ENCODE data around the gene MDH2. TPM values are rescaled to one million over a fixed set of nuclear protein-coding genes. Genes with fewer than 3 reads are reported as not detected.
"Not testable (repeated sequence)": the region's sequence is repeated elsewhere in the genome, so short reads cannot be mapped to it uniquely, and the experiment has no call there.

Gene MDH2
- total RNA-seq, 4 donors from 2014 or later, result 91.3 to 181 (median 105) TPM

GRCh38 chr7:76077435-76077834, 29.5 kb downstream of the MDH2 start:
- DNase-seq (ENCODE audit: extremely low spot score), result no peak
- Histone ChIP-seq H3K36me3 (no peaks in the 10 kb centered on the region), H3K27ac (replicated peaks in 1 of 4) (no peak overlapping the region), H3K9me3 (peaks cover 0 to 12% (median 0%) of the 10 kb centered on the region in 4 donors), H3K27me3 (no peaks in the 10 kb centered on the region), H3K4me3 (no peak overlapping the region), H3K4me1 (no peaks in the 10 kb centered on the region)
- WGBS, result 63% methylated on average over 3 of the region's 3 CpGs
- TF ChIP-seq EP300 (IDR thresholded peaks at IDR 0.05) (no peak), POLR2A (IDR thresholded peaks at IDR 0.05; ENCODE audit: low read depth) (no peak), POLR2AphosphoS5 (IDR thresholded peaks at IDR 0.05) (no peak)
- TF ChIP-seq, protein P1, sequence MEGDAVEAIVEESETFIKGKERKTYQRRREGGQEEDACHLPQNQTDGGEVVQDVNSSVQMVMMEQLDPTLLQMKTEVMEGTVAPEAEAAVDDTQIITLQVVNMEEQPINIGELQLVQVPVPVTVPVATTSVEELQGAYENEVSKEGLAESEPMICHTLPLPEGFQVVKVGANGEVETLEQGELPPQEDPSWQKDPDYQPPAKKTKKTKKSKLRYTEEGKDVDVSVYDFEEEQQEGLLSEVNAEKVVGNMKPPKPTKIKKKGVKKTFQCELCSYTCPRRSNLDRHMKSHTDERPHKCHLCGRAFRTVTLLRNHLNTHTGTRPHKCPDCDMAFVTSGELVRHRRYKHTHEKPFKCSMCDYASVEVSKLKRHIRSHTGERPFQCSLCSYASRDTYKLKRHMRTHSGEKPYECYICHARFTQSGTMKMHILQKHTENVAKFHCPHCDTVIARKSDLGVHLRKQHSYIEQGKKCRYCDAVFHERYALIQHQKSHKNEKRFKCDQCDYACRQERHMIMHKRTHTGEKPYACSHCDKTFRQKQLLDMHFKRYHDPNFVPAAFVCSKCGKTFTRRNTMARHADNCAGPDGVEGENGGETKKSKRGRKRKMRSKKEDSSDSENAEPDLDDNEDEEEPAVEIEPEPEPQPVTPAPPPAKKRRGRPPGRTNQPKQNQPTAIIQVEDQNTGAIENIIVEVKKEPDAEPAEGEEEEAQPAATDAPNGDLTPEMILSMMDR (IDR thresholded peaks at IDR 0.05), result no peak
- intact Hi-C loops (cut with DNase I), result no loop called here

DNA sequence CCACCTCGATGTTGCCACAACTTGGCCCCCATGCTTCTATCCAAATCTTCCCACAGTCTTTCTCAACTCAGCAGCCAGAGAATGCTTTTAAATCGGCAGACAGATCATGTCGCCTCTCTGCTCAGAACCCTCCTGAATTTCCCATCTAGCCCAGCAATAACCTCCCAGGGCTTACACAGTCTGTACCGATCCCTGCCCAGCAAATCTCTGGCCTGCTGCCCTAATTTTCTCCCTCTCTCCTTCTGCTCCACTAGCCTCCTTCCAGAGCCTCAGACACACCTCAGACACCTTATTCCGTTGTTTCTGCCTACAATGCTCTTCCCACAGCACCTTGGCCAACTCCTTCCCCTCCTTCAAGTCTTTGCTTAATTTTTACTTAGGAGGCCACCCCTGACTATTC, 32.3 kb downstream of the MDH2 start:
- no peaks in the 10 kb centered on the region for H3K36me3 ChIP-seq
- H3K4me3 ChIP-seq, result no peak overlapping the region
- no peaks in the 10 kb centered on the region for H3K27me3 ChIP-seq
- no peaks in the 10 kb centered on the region for H3K4me1 ChIP-seq
- 83% methylated on average over 5 of the region's 5 CpGs for WGBS
- intact Hi-C loops (cut with DNase I), result no loop called here
- H3K27ac ChIP-seq (replicated peaks in 1 of 4), result no peak overlapping the region
- no peak for DNase-seq (ENCODE audit: extremely low spot score)
- no peak for TF ChIP-seq POLR2AphosphoS5 (IDR thresholded peaks at IDR 0.05)
- TF ChIP-seq EP300 (IDR thresholded peaks at IDR 0.05), result no peak
- TF ChIP-seq, protein P1 (IDR thresholded peaks at IDR 0.05), result no peak
- no peak for TF ChIP-seq POLR2A (IDR thresholded peaks at IDR 0.05; ENCODE audit: low read depth)
- peaks cover 0 to 2% (median 0%) of the 10 kb centered on the region in 4 donors for H3K9me3 ChIP-seq

DNA sequence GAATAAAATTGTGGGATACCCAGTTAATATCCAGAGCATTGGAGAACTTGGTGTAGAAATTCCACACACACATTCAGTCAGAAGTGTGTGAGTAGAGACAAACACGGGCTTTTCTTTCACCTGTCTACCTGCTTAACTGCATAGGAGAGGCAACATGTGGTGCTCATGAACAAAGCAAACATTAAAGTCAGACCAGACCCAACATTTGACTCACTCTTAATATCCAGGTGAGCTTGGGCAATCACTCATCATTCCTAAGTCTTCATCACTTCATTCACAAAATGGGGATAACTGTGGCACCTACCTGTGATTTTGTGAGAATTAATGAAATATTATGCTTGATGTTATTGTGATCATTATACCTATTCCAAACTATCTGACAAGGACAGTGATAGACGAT, 36.2 kb downstream of the MDH2 start:
- intact Hi-C loops (cut with DNase I); H3K36me3 ChIP-seq; H3K27me3 ChIP-seq; H3K4me3 ChIP-seq; H3K4me1 ChIP-seq; H3K27ac ChIP-seq (replicated peaks in 1 of 4); DNase-seq (ENCODE audit: extremely low spot score); H3K9me3 ChIP-seq: not testable (repeated sequence)
- WGBS, result 83% methylated on average over 2 of the region's 2 CpGs

- WGBS, result 90% methylated on average over 4 of the region's 4 CpGs
- Histone ChIP-seq H3K36me3 (no peaks in the 10 kb centered on the region), H3K4me1 (no peaks in the 10 kb centered on the region), H3K9me3 (no peaks in the 10 kb centered on the region), H3K27ac (replicated peaks in 1 of 4) (no peak overlapping the region), H3K27me3 (no peaks in the 10 kb centered on the region), H3K4me3 (no peak overlapping the region)
- intact Hi-C loops (cut with DNase I), result no loop called here
- TF ChIP-seq POLR2A (IDR thresholded peaks at IDR 0.05; ENCODE audit: low read depth), result no peak
- DNase-seq (ENCODE audit: extremely low spot score), result no peak
Measured at GRCh38 chr7:76086070-76086469, 38.2 kb downstream of the MDH2 start.

- intact Hi-C loops (cut with DNase I); H3K4me3 ChIP-seq; H3K27me3 ChIP-seq; H3K27ac ChIP-seq (replicated peaks in 1 of 4); H3K9me3 ChIP-seq; DNase-seq (ENCODE audit: extremely low spot score); H3K4me1 ChIP-seq; H3K36me3 ChIP-seq: not testable (repeated sequence)
- 30% methylated on average over 5 of the region's 5 CpGs for WGBS
Measured at GRCh38 chr7:76087362-76087791, 39.5 kb downstream of the MDH2 start.

- H3K4me3 ChIP-seq, result no peak overlapping the region
- 87% methylated on average over 10 of the region's 10 CpGs for WGBS
- H3K27ac ChIP-seq (replicated peaks in 1 of 4), result no peak overlapping the region
- H3K9me3 ChIP-seq, result no peaks in the 10 kb centered on the region
- intact Hi-C loops (cut with DNase I), result no loop called here
- TF ChIP-seq EP300 (IDR thresholded peaks at IDR 0.05) (no peak), POLR2A (IDR thresholded peaks at IDR 0.05; ENCODE audit: low read depth) (no peak), POLR2AphosphoS5 (IDR thresholded peaks at IDR 0.05) (no peak)
- TF ChIP-seq, protein P1 (IDR thresholded peaks at IDR 0.05), result no peak
- peaks cover 0 to 21% (median 0%) of the 10 kb centered on the region in 4 donors for H3K27me3 ChIP-seq
- no peaks in the 10 kb centered on the region for H3K36me3 ChIP-seq
- DNase-seq (ENCODE audit: extremely low spot score), result no peak
- H3K4me1 ChIP-seq, result no peaks in the 10 kb centered on the region
Measured at GRCh38 chr7:76089865-76090475, 42.1 kb downstream of the MDH2 start.
